Activated T-helper 2 cell treated with anti-CD3 and anti-CD28 coated beads, Interferon-gamma antibody, Interleukin-2, Interleukin-4, amounts not matched to agents 10 μg/mL and 5 μg/mL and 100 μg/mL, durations not matched to agents 14 hours and 24 hours and 36 hours (primary cell): Measurements from ENCODE around the gene PLEKHM3. TPM values are rescaled to one million over a fixed set of nuclear protein-coding genes. Genes with fewer than 3 reads are reported as not detected.

Experiments
- DNase-seq: peaks from one replicate; pipeline ENCODE4 v3.0.0; 2021; ENCODE audit warnings: low spot score
- H3K27ac Mint-ChIP-seq: one replicate; pipeline ENCODE4 v1.8.0; 2021; ENCODE audit warnings: mixed read lengths
- H3K27me3 Mint-ChIP-seq: one replicate; pipeline ENCODE4 v1.8.0; 2021; ENCODE audit warnings: low read depth, mixed read lengths
- H3K36me3 Mint-ChIP-seq: one replicate; pipeline ENCODE4 v1.8.0; 2021; ENCODE audit warnings: low read depth, mixed read lengths
- H3K4me1 Mint-ChIP-seq: one replicate; pipeline ENCODE4 v1.8.0; 2021; ENCODE audit warnings: low read depth, mixed read lengths
- H3K4me3 Mint-ChIP-seq: one replicate; pipeline ENCODE4 v1.8.0; 2021; ENCODE audit warnings: low read depth, mild to moderate bottlenecking, moderate library complexity, mixed read lengths
- H3K9me3 Mint-ChIP-seq: one replicate; pipeline ENCODE4 v1.8.0; 2021; ENCODE audit warnings: mixed read lengths
- intact Hi-C: fragments of 100-400 bp; cut with micrococcal nuclease; formaldehyde crosslinking; loops from one replicate; pipeline ENCODE4 v1.15.1; 2023
- total RNA-seq: library from RNA; stranded (reverse); gene quantifications from 2 replicates; pipeline ENCODE4 v1.2.3, GENCODE V29; 2022

The PLEKHM3 gene
- total RNA-seq, 1 donor from 2014 or later = 7.1 TPM

DNA sequence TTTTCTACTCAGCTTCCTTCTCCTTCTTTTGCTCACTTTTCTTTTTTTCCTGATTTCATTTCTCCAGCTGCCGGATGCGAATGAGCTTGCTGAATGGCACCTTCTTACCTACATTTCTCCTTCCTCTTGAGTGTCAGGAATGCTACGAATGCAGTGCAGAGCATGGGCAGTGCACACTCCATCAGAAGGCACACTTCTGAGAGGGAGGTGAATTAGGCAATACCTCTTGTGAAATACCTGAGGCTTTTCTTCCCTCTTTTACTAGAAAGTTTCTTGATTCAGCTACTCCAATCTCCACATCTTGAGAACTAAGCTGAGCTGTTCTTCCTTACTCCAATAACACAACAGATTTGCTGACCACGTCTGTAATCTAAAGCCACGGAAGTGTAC lies 51.1 kb downstream of the PLEKHM3 start:
- H3K27me3 Mint-ChIP-seq = no peaks in the 10 kb centered on the region
- H3K36me3 Mint-ChIP-seq = no peaks in the 10 kb centered on the region
- intact Hi-C loops = no loop called here
- H3K4me1 Mint-ChIP-seq = peaks cover 16% of the 10 kb centered on the region
- DNase-seq = no peak
- no peak overlapping the region for H3K4me3 Mint-ChIP-seq
- H3K27ac Mint-ChIP-seq = no peak overlapping the region
- H3K9me3 Mint-ChIP-seq = no peaks in the 10 kb centered on the region

DNA sequence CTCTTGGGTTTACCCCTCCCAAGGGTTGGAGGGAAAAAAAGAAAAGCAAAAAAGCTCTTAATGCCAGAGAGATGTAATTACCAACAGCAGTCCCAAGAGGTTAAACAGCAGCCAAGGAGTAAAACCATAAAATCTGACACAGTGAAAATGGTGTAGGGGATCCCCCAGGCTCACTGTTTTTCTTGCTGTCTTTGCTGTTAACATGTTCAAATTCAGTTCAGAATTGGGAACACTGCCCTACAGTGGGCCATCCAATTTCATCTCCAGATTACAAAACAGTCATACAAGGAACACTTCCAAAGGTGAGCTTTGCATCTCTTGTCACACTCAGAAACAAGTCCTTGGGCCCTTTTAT lies 54.5 kb downstream of the PLEKHM3 start:
- Mint-ChIP-seq H3K9me3 (no peaks in the 10 kb centered on the region), H3K4me3 (no peak overlapping the region), H3K36me3 (no peaks in the 10 kb centered on the region), H3K4me1 (peaks cover 10% of the 10 kb centered on the region), H3K27me3 (no peaks in the 10 kb centered on the region), H3K27ac (no peak overlapping the region)
- DNase-seq = no peak
- intact Hi-C loops = no loop called here

DNA sequence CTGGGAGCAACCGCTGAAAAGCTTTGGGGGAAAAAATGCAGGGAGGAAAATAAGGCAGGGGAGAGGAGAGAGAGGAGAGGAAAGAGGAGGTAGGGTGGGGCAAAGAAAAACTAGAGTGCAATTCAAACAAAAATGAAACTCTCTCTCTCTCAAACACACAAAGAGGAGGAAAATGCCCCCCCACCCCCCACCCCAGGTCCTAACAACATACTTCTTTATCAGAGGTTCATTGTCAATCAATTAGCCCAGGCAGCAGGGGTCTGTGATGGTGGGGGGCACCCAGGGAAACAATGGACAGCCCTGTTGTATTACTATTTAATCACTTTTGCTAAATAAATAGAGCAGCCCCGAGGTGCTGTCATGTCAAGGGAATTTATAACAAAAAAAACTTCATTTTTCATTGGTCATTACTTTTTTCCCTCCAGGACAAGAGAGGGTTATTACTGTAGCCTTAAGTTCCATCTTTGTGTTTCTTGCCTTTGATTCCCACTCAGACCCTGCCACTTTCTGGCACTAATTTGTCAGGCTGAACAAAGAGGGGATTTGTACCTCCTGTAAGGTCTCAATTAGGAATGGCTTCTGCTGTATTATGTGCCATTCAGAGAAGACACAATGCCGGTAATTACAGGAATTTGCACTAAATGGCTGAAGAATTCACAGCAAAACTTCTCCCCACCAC lies 55.0 kb downstream of the PLEKHM3 start:
- DNase-seq = no peak
- intact Hi-C loops = no loop called here
- no peaks in the 10 kb centered on the region for H3K9me3 Mint-ChIP-seq

DNA sequence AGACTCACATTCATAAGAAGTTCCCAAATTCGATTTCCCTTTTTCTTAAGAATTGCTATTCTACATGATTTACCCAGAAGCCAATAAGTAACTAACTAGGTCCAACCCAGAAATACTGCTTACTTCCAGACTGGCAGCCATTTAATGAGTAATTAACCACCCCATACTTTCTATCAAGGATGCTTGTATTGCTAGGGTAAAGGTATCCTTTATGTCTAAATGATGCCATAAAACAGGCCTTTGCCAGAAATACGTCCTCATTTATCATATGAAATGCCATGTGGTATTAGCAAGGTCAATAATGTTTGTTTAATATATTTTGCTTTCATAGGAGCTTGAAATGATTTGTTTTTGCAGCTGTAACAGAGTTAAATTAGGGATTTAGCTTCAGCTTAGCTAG lies 56.1 kb downstream of the PLEKHM3 start:
- Mint-ChIP-seq H3K4me1 (peaks cover 9% of the 10 kb centered on the region), H3K9me3 (no peaks in the 10 kb centered on the region), H3K27ac (no peak overlapping the region), H3K36me3 (no peaks in the 10 kb centered on the region), H3K4me3 (no peak overlapping the region), H3K27me3 (no peaks in the 10 kb centered on the region)
- intact Hi-C loops = no loop called here
- no peak for DNase-seq

More for the DNA sequence above, 55.0 kb downstream of the PLEKHM3 start:
- Mint-ChIP-seq H3K27ac (no peak overlapping the region), H3K4me3 (no peak overlapping the region), H3K36me3 (no peaks in the 10 kb centered on the region), H3K4me1 (peaks cover 10% of the 10 kb centered on the region), H3K27me3 (no peaks in the 10 kb centered on the region)

DNA sequence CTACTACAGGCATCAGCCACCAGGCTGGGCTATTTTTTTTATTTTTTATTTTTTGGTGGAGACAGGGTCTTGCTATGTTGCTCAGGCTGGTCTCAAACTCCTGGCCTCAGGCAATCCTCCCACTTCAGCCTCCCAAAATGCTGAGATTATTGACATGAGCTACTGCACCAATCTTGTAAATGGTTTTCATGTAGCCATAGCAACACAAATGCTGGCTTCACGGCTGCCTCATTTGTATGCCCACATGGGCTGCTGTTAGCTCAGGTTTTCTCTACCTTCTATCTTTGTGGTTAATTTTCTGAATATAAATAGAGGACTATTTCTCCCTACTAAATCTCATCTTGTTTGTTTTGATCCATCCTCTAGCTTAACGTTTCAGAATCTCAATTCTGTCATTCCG lies 58.2 kb downstream of the PLEKHM3 start:
- H3K9me3 Mint-ChIP-seq = peaks cover 11% of the 10 kb centered on the region

DNA sequence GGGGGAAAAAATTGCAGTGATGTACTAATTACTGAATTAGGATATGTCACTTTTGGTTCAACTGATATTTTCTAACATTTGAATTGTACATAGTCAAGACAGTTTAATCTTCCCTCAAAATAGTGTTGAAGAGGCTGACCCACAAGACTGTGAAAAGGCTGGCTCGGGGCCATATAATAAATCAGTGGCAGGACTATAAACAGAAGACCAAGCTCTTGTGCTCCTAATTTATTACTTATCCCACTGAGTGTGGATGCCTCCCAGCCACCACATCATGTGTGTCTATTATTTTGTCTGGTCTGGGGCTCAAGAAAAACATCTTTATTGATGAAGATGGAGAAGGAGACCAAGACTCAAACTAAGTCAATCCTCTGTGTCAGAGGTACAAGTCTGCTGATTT lies 64.4 kb downstream of the PLEKHM3 start:
- Mint-ChIP-seq H3K4me1 (no peaks in the 10 kb centered on the region), H3K9me3 (peaks cover 15% of the 10 kb centered on the region), H3K27me3 (no peaks in the 10 kb centered on the region), H3K36me3 (peaks cover 12% of the 10 kb centered on the region), H3K4me3 (no peak overlapping the region), H3K27ac (no peak overlapping the region)
- no peak for DNase-seq
- intact Hi-C loops = no loop called here

More for the DNA sequence above, 58.2 kb downstream of the PLEKHM3 start:
- no peak overlapping the region for H3K27ac Mint-ChIP-seq
- DNase-seq = no peak
- H3K4me1 Mint-ChIP-seq = peaks cover 4% of the 10 kb centered on the region
- H3K36me3 Mint-ChIP-seq = peaks cover 10% of the 10 kb centered on the region
- no peaks in the 10 kb centered on the region for H3K27me3 Mint-ChIP-seq
- no peak overlapping the region for H3K4me3 Mint-ChIP-seq
- intact Hi-C loops = no loop called here

DNA sequence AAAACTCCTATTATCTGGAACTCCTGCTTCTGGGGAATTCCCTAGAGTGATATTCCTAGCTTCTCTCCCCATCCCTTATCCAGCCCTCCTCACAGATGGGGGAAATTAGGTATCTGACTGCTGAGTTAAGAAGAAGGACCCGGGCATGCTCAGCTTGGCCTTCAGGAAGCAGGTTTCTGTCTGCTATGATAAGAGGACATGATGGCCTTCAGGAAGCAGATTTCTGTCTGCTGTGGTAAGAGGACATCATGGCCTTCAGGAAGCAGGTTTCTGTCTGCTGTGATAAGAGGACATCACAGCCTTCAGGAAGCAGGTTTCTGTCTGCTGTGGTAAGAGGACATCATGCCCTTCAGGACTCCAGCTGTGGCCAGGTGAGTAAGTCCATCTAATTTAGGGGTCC lies 65.2 kb downstream of the PLEKHM3 start:
- Mint-ChIP-seq H3K27ac (no peak overlapping the region), H3K36me3 (peaks cover 12% of the 10 kb centered on the region), H3K9me3 (peaks cover 15% of the 10 kb centered on the region), H3K4me1 (no peaks in the 10 kb centered on the region), H3K27me3 (no peaks in the 10 kb centered on the region), H3K4me3 (no peak overlapping the region)
- DNase-seq = no peak
- intact Hi-C loops = no loop called here

DNA sequence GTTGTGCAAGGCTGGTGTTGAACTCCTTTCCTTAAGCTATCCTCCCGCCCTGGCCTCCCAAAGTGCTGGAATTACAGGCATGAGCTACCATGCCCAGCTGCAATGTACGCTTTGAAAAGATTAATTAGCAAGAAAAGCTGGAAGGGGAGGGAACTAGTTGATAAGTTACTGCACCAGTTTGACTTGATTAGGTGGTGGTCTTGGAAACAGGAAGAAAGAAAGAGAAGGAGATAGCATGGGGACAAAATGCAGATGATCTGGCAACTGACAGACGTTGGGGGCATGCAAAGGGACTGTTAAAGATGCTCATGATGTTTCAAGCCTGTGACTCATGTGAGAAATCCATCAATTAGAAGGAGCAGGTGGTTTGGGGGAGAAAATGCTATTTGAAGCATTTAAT lies 68.6 kb downstream of the PLEKHM3 start:
- peaks cover under 1% of the 10 kb centered on the region for H3K9me3 Mint-ChIP-seq
- H3K36me3 Mint-ChIP-seq = no peaks in the 10 kb centered on the region
- H3K27me3 Mint-ChIP-seq = no peaks in the 10 kb centered on the region
- H3K4me1 Mint-ChIP-seq = no peaks in the 10 kb centered on the region
- H3K27ac Mint-ChIP-seq = no peak overlapping the region
- no peak overlapping the region for H3K4me3 Mint-ChIP-seq
- intact Hi-C loops = no loop called here
- DNase-seq = no peak

DNA sequence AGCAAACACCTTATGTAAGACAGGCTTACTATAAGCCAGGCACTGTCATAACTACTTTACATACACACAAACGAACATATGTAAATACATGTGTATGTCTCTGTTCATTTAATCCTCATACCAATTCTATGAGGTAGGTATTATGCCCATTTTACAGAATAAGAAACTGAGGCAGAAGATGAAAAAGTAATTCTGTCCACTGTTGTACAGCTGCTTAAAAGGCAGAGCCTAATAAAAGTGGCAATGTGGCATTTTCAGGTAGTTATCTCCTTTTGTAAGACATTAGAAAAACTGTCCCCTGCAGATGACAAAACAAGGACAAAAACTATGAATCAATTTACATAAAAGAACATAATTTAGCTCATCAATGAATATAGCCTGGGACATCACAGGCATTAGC lies 69.9 kb downstream of the PLEKHM3 start:
- no peak for DNase-seq
- intact Hi-C loops = no loop called here
- Mint-ChIP-seq H3K4me3 (no peak overlapping the region), H3K4me1 (no peaks in the 10 kb centered on the region), H3K36me3 (no peaks in the 10 kb centered on the region), H3K9me3 (no peaks in the 10 kb centered on the region), H3K27me3 (no peaks in the 10 kb centered on the region), H3K27ac (no peak overlapping the region)

DNA sequence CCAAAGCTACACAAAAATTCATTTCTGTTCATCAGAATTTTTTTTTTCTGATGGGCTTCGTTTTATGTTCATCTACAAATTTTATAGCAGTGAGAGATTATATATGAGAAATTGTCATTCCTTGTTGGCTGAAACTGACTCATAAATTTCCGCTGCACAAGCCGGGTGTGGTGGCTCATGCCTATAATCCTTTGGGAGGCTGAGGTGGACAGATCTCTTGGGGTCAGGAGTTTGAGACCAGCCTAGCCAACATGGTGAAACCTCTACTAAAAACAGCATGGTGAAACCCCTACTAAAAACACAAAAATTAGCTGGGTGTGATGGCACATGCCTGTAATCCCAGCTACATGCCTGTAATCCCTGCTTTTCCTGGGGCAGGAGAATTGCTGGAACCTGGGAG lies 72.0 kb downstream of the PLEKHM3 start:
- H3K27me3 Mint-ChIP-seq = no peaks in the 10 kb centered on the region
- intact Hi-C loops = no loop called here

DNA sequence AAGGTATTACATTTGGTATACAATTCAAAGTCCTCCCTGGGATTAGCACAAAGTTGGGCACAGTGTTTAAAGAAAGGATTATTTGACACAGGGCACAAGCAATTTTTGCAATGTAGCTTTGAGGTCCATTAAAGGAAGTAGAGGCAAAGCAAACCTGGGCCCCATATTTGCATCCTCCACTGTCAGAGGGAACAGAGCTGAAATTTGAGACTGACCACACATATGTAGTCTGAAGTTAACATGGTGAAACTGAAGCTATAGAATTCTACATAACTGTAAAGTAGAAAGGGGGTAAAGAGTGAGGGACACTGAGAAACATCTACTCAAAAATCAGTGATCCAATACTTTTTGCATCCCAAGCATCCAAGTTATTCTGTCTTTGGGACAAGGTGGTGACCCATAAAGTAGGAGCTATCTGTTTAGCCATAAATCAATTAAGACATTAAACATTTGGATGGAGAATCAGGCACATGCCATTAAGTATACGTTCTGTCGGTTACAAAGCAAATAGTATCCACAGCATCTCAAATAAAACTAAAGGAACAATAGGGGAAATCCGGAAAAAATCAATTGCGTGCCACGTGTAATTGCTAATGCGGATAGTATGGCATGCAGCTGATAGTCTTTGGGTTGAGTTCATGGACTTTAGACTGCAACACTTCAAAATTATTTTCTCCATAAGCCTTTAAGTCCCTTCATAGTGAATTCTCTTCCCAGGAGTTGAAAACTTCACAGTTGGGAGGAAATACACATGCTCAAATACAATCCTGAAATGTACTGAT lies 72.6 kb downstream of the PLEKHM3 start:
- Mint-ChIP-seq H3K4me1 (no peaks in the 10 kb centered on the region), H3K4me3 (no peak overlapping the region), H3K27ac (no peak overlapping the region), H3K36me3 (no peaks in the 10 kb centered on the region), H3K9me3 (no peaks in the 10 kb centered on the region), H3K27me3 (no peaks in the 10 kb centered on the region)
- intact Hi-C loops = no loop called here
- DNase-seq = no peak

More for the DNA sequence above, 72.0 kb downstream of the PLEKHM3 start:
- no peak for DNase-seq
- no peaks in the 10 kb centered on the region for H3K9me3 Mint-ChIP-seq
- no peaks in the 10 kb centered on the region for H3K4me1 Mint-ChIP-seq
- no peak overlapping the region for H3K27ac Mint-ChIP-seq
- H3K4me3 Mint-ChIP-seq = no peak overlapping the region
- H3K36me3 Mint-ChIP-seq = no peaks in the 10 kb centered on the region

DNA sequence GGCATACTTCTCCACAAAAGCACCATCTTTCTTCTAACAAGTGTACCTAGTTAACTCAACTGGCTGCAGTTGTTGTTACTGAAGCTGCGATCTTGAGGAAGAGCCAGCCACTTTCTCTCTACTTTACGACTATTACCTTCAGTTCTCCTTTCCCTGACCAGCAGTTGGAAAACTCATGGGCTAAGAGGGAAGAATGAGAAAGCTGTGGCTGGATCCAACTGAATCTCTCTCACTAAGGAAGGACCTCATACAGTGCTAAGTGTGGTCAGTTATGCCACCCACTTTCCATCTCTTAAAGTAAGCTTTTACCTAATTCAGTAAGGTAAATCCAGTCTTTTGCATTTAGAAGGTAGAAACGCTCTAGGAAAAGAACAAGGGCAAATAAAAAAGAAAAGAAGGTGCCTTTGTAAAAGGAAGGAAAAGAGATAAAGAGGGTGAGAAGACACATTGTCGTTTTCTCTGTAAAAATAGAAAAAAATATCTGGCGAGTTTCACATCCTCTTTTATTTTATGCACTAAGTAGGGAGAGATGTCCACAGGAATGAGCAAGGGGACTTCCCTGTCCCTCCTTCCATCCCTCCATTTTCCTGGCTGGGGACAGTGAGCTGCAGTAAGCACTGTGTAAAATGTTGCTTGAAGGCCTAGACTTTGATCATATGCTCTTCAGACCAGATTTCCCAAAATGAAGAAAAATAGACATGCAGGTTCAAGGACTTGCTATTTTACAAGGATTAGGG lies 73.4 kb downstream of the PLEKHM3 start:
- Mint-ChIP-seq H3K27ac (no peak overlapping the region), H3K4me3 (no peak overlapping the region), H3K36me3 (no peaks in the 10 kb centered on the region), H3K9me3 (no peaks in the 10 kb centered on the region), H3K27me3 (no peaks in the 10 kb centered on the region), H3K4me1 (no peaks in the 10 kb centered on the region)
- no peak for DNase-seq
- intact Hi-C loops = no loop called here

DNA sequence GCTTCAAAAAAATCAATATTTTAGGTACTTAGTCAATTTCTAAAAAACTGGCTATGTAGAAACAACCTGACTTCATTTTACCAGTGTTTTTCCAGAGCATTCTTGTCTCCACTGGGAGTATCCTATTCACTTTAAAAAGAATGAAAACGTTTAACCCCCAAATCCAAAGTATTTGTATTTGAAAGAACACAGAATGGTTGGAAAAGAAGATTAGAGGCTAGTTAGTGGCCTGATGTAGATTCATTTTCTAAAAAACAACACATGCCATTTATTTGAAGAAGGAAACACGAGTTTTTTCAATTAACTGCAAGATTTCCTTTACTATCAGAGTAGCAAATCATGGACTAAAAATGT lies 74.6 kb downstream of the PLEKHM3 start:
- no peaks in the 10 kb centered on the region for H3K27me3 Mint-ChIP-seq
- no peaks in the 10 kb centered on the region for H3K9me3 Mint-ChIP-seq
- intact Hi-C loops = no loop called here
- no peak overlapping the region for H3K4me3 Mint-ChIP-seq
- no peak for DNase-seq
- no peak overlapping the region for H3K27ac Mint-ChIP-seq
- no peaks in the 10 kb centered on the region for H3K4me1 Mint-ChIP-seq
- no peaks in the 10 kb centered on the region for H3K36me3 Mint-ChIP-seq
